Vagina (tissue), 2 donors: ENCODE measurements around the gene RCAN2. TPM values are rescaled to one million over a fixed set of nuclear protein-coding genes. Genes with fewer than 3 reads are reported as not detected.
"Not testable (repeated sequence)": the region's sequence is repeated elsewhere in the genome, so short reads cannot be mapped to it uniquely, and the experiment has no call there.

Source experiments
- DNase-seq, 2 donors: peaks; one replicate each; pipeline ENCODE4 v3.0.0-alpha.2; 2017; ENCODE audit errors: extremely low spot score in 2 of 2
- H3K27ac ChIP-seq: fragments of 200-600 bp; sonication (generic); one replicate; pipeline ENCODE4 v1.5.1; 2019
- H3K27me3 ChIP-seq: fragments of 200-600 bp; sonication (generic); one replicate; pipeline ENCODE4 v1.5.1; 2019
- H3K36me3 ChIP-seq, 2 donors: fragments of 200-600 bp; sonication (generic); one replicate each; pipeline ENCODE4 v1.5.1; 2017 to 2019
- H3K4me1 ChIP-seq: fragments of 200-600 bp; sonication (generic); one replicate; pipeline ENCODE4 v1.5.1; 2019
- H3K4me3 ChIP-seq, 2 donors: fragments of 200-600 bp; sonication (generic); 1 replicate in 1 of 2; 2 replicates in 1 of 2; pipeline ENCODE4 v1.5.1; 2016 to 2019
- H3K9me3 ChIP-seq: fragments of 200-600 bp; sonication (generic); one replicate; pipeline ENCODE4 v1.5.1; 2019
- POLR2A ChIP-seq, 2 donors: fragments of 450-650 bp; IDR thresholded peaks; one replicate each; pipeline ENCODE4 v1.6.1; 2017; ENCODE audit warnings: antibody characterized with exemption in 2 of 2, mild to moderate bottlenecking in 2 of 2, moderate library complexity in 2 of 2
- POLR2AphosphoS5 ChIP-seq, 2 donors: sonication (generic); formaldehyde crosslinking; IDR thresholded peaks; one replicate each; pipeline ENCODE4 v1.9.0; 2017; ENCODE audit warnings: antibody characterized with exemption in 2 of 2, mild to moderate bottlenecking in 2 of 2, low read depth in 1 of 2; ENCODE audit not compliant: insufficient read depth in 1 of 2
- intact Hi-C: fragments of 100-400 bp; cut with DNase I; formaldehyde crosslinking; loops from one replicate; pipeline ENCODE4 v1.15.1; 2023
- total RNA-seq: library from RNA; depleted of rRNA; stranded (reverse); fragments of >200 nt; gene quantifications from one replicate; pipeline ENCODE4 v1.2.3, GENCODE V29; 2016
- TF ChIP-seq, protein P1 (sequence below), 3 experiments: fragments of 450-650 bp in 2 of 3; fragments of 200-600 bp in 1 of 3; sonication (generic) in 1 of 3; IDR thresholded peaks; one replicate each; pipeline ENCODE4 v1.5.1; 2017 to 2019; ENCODE audit warnings: antibody characterized with exemption in 3 of 3, mild to moderate bottlenecking in 2 of 3, moderate library complexity in 2 of 3

The RCAN2 gene
- total RNA-seq, 1 donor from 2014 or later: 20.9 TPM

DNA sequence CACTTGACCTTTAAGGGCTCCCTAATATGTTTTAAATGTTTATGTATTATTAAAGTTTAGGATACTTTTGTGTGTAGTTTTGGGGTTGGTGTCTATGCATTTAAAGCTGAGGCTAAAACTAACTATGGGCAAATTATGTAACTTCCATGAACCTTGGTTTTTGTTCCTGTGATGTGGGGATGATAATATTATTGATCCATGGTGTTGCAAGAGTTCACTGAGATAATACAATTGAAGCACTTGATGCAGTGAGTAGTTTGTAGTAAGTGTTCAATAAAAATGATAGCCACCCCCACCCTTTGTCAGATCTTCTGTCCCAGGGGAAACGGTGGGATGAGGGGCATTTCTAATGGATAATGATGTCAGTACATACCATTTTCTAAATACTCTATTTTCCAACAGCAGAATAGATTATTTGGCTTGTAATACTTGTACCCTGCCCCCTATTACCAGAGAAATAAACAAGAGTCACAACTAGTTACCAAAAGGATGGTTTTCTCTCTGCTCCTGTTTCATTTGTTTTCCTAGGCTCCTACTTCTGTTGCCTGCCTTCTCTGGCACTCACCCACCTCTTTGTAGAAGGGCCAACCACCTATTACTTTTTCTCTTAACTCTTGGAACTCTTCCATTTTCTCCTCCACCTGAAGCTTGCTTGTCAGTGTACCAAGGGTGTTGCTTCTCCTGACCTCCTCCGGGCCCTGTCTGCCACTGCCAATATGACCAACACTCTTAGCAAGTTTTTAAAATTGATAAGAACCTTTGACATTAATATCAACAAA is 97.9 kb downstream of the RCAN2 start:
- Histone ChIP-seq H3K36me3 (no peaks in the 10 kb centered on the region), H3K27me3 (no peaks in the 10 kb centered on the region), H3K9me3 (no peaks in the 10 kb centered on the region), H3K27ac (no peak overlapping the region), H3K4me1 (no peaks in the 10 kb centered on the region), H3K4me3 (no peak overlapping the region)
- TF ChIP-seq, protein P1, sequence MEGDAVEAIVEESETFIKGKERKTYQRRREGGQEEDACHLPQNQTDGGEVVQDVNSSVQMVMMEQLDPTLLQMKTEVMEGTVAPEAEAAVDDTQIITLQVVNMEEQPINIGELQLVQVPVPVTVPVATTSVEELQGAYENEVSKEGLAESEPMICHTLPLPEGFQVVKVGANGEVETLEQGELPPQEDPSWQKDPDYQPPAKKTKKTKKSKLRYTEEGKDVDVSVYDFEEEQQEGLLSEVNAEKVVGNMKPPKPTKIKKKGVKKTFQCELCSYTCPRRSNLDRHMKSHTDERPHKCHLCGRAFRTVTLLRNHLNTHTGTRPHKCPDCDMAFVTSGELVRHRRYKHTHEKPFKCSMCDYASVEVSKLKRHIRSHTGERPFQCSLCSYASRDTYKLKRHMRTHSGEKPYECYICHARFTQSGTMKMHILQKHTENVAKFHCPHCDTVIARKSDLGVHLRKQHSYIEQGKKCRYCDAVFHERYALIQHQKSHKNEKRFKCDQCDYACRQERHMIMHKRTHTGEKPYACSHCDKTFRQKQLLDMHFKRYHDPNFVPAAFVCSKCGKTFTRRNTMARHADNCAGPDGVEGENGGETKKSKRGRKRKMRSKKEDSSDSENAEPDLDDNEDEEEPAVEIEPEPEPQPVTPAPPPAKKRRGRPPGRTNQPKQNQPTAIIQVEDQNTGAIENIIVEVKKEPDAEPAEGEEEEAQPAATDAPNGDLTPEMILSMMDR (IDR thresholded peaks at IDR 0.05): no peak
- TF ChIP-seq POLR2A (IDR thresholded peaks at IDR 0.05) (no peak), POLR2AphosphoS5 (IDR thresholded peaks at IDR 0.05; ENCODE audit: insufficient read depth in 1 of 2, low read depth in 1 of 2) (no peak)
- intact Hi-C loops: no loop called here
- DNase-seq: no peak

DNA sequence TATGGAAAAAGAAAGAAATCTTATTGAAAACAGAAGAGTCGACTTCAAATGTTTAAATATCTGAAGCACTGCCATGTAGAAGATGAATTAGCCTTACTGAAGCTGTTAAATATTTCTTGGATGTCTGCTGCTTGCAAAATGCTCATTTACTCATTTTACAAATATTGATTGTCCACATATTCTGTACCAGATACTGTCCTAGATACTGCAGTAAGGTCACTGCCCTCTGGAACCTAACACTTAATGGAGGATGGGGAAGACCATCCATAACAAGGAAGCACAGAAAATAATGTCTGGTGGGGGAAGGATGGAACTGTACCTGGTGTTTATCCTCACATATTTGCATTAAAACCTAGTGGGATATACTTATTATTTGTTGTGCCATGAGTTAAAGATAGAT is 99.0 kb downstream of the RCAN2 start:
- no peaks in the 10 kb centered on the region for H3K36me3 ChIP-seq
- TF ChIP-seq, protein P1 (IDR thresholded peaks at IDR 0.05): no peak
- no peak for TF ChIP-seq POLR2AphosphoS5 (IDR thresholded peaks at IDR 0.05; ENCODE audit: insufficient read depth in 1 of 2, low read depth in 1 of 2)
- H3K4me1 ChIP-seq: no peaks in the 10 kb centered on the region

DNA sequence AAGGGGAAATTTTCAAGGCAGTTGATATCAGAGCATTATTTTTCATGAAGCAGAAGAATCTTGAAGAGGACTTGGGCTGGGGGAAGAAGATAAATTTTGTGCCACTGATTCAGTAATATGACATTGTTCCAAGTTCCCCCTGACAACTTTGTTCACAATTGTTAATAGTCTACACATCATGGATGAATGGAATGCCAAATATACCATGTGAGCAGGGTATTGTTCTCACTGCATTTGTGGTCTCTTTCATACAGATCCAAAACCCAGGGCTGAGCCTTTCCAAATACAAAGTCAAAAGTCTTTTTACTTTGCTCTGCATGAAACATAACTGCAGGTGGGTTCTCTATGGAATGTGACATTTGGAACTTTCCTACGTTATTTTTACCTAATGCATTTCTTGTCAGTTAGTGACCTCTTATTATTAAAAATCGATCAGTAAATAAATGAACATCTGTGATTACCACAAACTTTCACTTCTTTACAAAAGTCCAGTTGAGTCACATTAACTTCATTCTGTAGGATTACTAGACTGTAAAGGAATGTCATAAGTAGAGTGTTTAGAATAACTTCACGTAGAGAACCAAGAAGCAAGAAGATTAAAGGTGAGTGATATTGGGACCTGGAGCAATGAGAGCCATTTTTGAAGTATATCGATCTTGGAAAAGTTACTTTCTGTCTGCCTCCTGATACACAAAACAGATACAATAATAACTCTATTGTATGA is 100.9 kb downstream of the RCAN2 start:
- Histone ChIP-seq H3K27me3 (no peaks in the 10 kb centered on the region), H3K4me3 (no peak overlapping the region), H3K36me3 (no peaks in the 10 kb centered on the region), H3K27ac (no peak overlapping the region), H3K4me1 (no peaks in the 10 kb centered on the region), H3K9me3 (no peaks in the 10 kb centered on the region)
- TF ChIP-seq, protein P1 (IDR thresholded peaks at IDR 0.05): no peak
- TF ChIP-seq POLR2AphosphoS5 (IDR thresholded peaks at IDR 0.05; ENCODE audit: insufficient read depth in 1 of 2, low read depth in 1 of 2): no peak
- TF ChIP-seq POLR2A (IDR thresholded peaks at IDR 0.05): no peak
- intact Hi-C loops: no loop called here
- no peak for DNase-seq

More for the DNA sequence above, 99.0 kb downstream of the RCAN2 start:
- intact Hi-C loops: no loop called here
- Histone ChIP-seq H3K27ac (no peak overlapping the region), H3K9me3 (no peaks in the 10 kb centered on the region), H3K27me3 (no peaks in the 10 kb centered on the region), H3K4me3 (no peak overlapping the region)
- DNase-seq: no peak

DNA sequence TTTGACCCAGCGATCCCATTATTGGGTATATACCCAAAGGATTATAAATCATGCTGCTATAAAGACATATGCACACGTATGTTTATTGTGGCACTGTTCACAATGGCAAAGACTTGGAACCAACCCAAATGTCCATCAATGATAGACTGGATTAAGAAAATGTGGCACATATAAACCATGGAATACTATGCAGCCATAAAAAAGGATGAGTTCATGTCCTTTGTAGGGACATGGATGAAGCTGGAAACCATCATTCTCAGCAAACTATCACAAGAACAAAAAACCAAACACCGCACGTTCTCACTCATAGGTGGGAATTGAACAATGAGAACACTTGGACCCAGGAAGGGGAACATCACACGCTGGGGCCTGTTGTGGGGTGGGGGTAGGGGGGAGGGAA is 103.5 kb downstream of the RCAN2 start:
- H3K36me3 ChIP-seq, H3K4me1 ChIP-seq, H3K4me3 ChIP-seq, H3K9me3 ChIP-seq, DNase-seq, intact Hi-C loops, H3K27ac ChIP-seq, H3K27me3 ChIP-seq: not testable (repeated sequence)

DNA sequence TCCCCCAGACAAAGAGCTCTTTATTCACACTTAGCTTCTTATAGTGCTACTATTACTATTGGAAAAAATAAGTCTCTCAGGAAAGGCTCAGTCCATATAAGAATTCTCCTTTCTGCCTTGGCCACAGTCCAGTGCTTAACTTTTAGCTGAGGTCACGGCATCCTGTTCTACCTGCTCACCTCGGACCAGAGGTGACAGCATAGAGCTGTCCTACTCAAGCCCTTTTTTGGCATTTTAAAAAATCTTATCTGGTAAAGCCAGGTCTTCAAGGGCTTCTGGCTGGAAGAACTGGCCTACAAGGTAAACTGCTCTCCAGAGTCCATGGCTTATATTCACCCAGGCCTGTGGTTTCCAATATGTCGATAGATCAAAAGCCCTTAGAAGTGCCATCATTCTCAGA is 109.7 kb downstream of the RCAN2 start:
- TF ChIP-seq, protein P1 (IDR thresholded peaks at IDR 0.05): no peak
- TF ChIP-seq POLR2A (IDR thresholded peaks at IDR 0.05): no peak
- no peak for TF ChIP-seq POLR2AphosphoS5 (IDR thresholded peaks at IDR 0.05; ENCODE audit: insufficient read depth in 1 of 2, low read depth in 1 of 2)
- Histone ChIP-seq H3K27ac (no peak overlapping the region), H3K27me3 (no peaks in the 10 kb centered on the region), H3K9me3 (no peaks in the 10 kb centered on the region), H3K36me3 (no peaks in the 10 kb centered on the region), H3K4me3 (no peak overlapping the region), H3K4me1 (peaks cover 10% of the 10 kb centered on the region)
- DNase-seq: no peak
- intact Hi-C loops: no loop called here
